Effector memory CD4-positive, alpha-beta T cell (primary cell): ENCODE results near the gene USF3.

Experiments
- DNase-seq, 3 donors: peaks; one replicate each; pipeline ENCODE4 v3.0.0-alpha.2; 2020
- H3K27ac ChIP-seq: 2 replicates; pipeline ENCODE4 v1.7.0; 2013; ENCODE audit warnings: mild to moderate bottlenecking, low read length, moderate library complexity; ENCODE audit not compliant: insufficient read depth, poor library complexity, severe bottlenecking
- H3K27me3 ChIP-seq: replicated peaks from 2 replicates; pipeline ENCODE4 v1.7.0; 2013; ENCODE audit warnings: mild to moderate bottlenecking, low read length; ENCODE audit not compliant: insufficient read depth, control insufficient read depth, poor library complexity, severe bottlenecking
- H3K36me3 ChIP-seq: 2 replicates; pipeline ENCODE4 v1.7.0; 2013; ENCODE audit warnings: mild to moderate bottlenecking, low read length, moderate library complexity; ENCODE audit not compliant: control insufficient read depth, insufficient read depth
- H3K4me1 ChIP-seq: 2 replicates; pipeline ENCODE4 v1.7.0; 2013; ENCODE audit warnings: low read length, mild to moderate bottlenecking; ENCODE audit not compliant: control insufficient read depth, insufficient read depth, poor library complexity, severe bottlenecking
- H3K4me3 ChIP-seq: 2 replicates; pipeline ENCODE4 v1.7.0; 2013; ENCODE audit warnings: low read length, low read depth, mild to moderate bottlenecking; ENCODE audit not compliant: insufficient read depth, poor library complexity, severe bottlenecking
- H3K9me3 ChIP-seq: 2 replicates; pipeline ENCODE4 v1.7.0; 2013; ENCODE audit warnings: mild to moderate bottlenecking, low read length, moderate library complexity; ENCODE audit not compliant: control insufficient read depth
- total RNA-seq, 3 donors: gene quantifications; one replicate each; lab custom pipeline; 2026; lab: John Stamatoyannopoulos, UW

USF3 gene
- 67.4 to 101 (median 74.1) reads per million in 3 donors for total RNA-seq

DNA sequence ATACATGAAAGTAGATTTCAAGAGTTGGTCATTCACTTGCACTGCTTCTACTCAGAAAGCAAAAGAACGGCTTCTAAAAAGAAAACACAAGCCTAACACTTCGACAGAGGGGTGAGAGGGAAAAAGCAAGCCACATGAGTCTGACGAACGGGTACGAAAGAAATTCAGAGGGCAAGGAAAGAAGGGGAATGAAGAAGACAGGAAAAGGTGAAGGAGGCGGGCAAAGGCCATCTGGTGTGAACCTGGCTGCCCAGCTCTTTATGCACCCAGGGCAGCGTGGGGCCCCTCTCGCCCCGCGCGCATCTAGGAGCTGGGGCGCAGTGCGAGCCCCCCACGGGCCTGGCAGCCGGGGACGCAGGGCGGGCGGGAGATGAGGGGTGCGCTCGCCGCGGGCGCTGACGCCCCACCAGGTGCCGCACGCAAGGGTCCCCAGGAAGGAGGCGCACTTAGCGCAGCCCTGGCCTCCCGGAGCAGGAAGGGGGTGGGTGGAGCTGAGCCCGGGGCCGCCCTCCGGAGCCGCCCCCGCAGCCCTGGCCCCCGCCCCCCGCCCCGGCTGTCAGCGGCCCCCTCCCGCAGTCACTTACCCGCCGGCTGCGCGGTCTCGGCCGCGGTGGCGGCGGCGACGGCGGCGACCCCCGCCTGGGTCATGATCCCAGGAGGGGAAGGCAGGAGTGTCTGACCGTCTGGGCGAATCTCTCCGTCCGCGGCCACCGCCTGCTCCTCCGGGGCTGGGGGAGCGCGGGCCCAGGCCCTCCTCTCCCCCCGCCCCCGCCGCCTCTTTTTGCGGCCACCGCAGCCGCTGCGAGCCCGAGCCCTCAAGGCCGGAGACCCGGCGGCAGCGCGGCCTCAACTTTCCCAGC is at the start of gene USF3:
Gene USF3, minus strand, starts transcription at position 857 of the 860 bp plus-strand sequence. CDS start 21,764 bp downstream, outside the sequence.
- Histone ChIP-seq H3K9me3 (no peaks in the 10 kb centered on the region), H3K36me3 (no peaks in the 10 kb centered on the region), H3K4me3 (peak within 1 kb of the TSS; percentile 73), H3K4me1 (no peaks in the 10 kb centered on the region), H3K27ac (peak within 1 kb of the TSS; percentile 97), H3K27me3 (no peaks in the 10 kb centered on the region)
- DNase-seq, result peak; percentile 77 to 79 (median 79)

DNA sequence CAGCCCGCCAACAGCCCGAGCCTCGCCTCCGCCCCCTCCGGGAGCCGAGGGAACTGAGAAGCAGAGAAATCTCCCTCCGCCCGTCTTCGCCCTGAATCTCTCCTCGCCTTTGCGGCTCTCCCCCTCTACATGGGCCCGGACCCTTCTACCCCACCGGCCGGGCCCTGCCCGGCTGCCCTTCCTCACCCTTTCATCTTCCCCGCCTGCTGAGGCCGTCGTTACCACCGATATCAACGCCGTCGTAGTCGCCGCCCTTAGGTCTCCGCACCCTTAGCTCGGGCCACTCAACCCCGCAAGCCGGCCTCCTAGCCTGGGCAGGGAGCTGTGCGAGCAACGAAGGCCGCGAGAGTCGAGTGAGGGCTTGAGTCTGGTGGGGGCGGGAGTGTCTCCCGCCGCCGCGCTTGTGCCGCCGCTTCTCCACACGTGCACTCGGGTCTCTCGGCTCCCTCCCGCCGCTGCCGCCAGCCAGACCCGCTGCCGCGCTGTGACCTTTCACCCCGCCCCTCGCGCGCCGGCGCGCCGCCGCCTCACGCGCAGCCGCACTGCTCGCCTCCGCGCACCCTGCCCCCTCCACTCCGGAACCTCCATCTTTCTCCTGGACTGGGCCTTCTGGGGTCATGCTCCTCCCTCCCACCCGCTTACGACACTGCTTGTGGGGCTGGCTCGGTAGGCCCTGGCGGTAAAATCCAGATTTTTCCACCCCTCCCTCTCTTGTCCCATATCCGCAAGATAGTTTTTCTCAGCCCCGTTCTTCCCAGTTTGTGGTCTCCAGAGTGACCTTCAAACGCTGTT is 49.5 kb upstream of the USF3 start, which contains the start of gene NAA50:
Gene NAA50, minus strand, starts transcription at position 494 of the 792 bp plus-strand sequence. Its CDS starts 300 bp downstream, at position 194.
- H3K36me3 ChIP-seq, result no peaks in the 10 kb centered on the region
- peak within 1 kb of the TSS; percentile 84 for H3K4me3 ChIP-seq
- peaks cover 23% of the 10 kb centered on the region for H3K4me1 ChIP-seq
- peak; percentile 89 to 91 (median 90) for DNase-seq
- H3K27ac ChIP-seq, result peak within 1 kb of the TSS; percentile 100
- H3K9me3 ChIP-seq, result no peaks in the 10 kb centered on the region
- no peaks in the 10 kb centered on the region for H3K27me3 ChIP-seq

DNA sequence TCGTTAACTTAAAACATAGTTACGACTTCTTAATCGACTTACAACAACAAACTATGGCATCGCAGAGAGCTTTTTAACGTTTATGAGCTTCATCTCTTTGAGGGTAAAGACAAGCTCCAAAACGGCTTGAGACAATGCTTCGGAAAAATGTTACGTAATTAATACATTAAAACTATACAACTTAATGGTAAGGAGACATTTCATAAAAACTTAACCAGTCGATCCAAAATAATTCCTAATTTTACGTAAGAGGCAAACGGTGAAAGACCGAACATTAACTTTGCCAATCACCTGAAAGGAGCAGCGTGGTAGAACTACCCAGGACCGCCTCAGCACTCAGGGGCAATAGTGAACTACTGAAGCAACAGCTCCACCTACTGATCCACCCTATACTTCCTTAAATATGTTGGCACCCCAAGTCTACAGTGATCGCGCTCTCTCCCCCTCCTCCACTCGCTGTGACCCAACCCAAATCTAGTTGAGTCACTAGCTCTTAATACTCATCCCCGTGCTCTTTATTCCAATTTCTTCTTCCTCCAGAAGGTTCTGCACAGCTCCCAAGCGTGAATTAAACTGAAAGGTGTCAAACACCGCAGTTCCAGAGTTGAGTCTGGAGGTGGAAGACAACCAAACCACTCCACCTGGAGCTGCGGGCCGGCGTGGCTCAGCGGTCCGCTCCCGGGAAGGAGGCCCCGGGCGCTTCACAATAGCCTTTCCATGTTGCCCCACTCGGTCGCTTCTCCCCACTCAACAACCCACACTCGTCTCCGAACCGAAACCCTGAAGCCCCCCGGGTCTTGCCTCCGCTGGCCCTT is 48.7 kb upstream of the USF3 start:
- Histone ChIP-seq H3K27ac (peak overlapping the region; percentile 100), H3K4me1 (peaks cover 23% of the 10 kb centered on the region), H3K4me3 (peak overlapping the region; percentile 84), H3K27me3 (no peaks in the 10 kb centered on the region), H3K9me3 (no peaks in the 10 kb centered on the region), H3K36me3 (no peaks in the 10 kb centered on the region)
- peak; percentile 63 to 72 (median 67) for DNase-seq

- Histone ChIP-seq H3K9me3 (no peaks in the 10 kb centered on the region), H3K36me3 (no peaks in the 10 kb centered on the region), H3K27me3 (no peaks in the 10 kb centered on the region), H3K4me1 (peaks cover 23% of the 10 kb centered on the region), H3K27ac (no peak overlapping the region), H3K4me3 (no peak overlapping the region)
- no peak for DNase-seq
These were observed 46.7 kb upstream of the USF3 start for GRCh38 chr3:113743006-113743630.

GRCh38 chr3:113741620-113742019 is 45.2 kb upstream of the USF3 start:
- no peaks in the 10 kb centered on the region for H3K9me3 ChIP-seq
- no peaks in the 10 kb centered on the region for H3K36me3 ChIP-seq
- H3K27me3 ChIP-seq, result no peaks in the 10 kb centered on the region
- H3K4me1 ChIP-seq, result peaks cover 12% of the 10 kb centered on the region
- H3K4me3 ChIP-seq, result no peak overlapping the region
- H3K27ac ChIP-seq, result no peak overlapping the region
- DNase-seq, result no peak

- DNase-seq, result no peak
- no peaks in the 10 kb centered on the region for H3K27me3 ChIP-seq
- H3K4me1 ChIP-seq, result peaks cover 12% of the 10 kb centered on the region
- H3K4me3 ChIP-seq, result no peak overlapping the region
- H3K27ac ChIP-seq, result no peak overlapping the region
- H3K36me3 ChIP-seq, result no peaks in the 10 kb centered on the region
- H3K9me3 ChIP-seq, result no peaks in the 10 kb centered on the region
These were observed 44.6 kb upstream of the USF3 start for GRCh38 chr3:113741086-113741485.

GRCh38 chr3:113736548-113737089 is 40.2 kb upstream of the USF3 start:
- no peak overlapping the region for H3K4me3 ChIP-seq
- no peak overlapping the region for H3K27ac ChIP-seq
- DNase-seq, result peak in 1 of 3 donors; percentile 18

GRCh38 chr3:113731694-113732093 is 35.3 kb upstream of the USF3 start:
- no peak for DNase-seq
- Histone ChIP-seq H3K9me3 (no peaks in the 10 kb centered on the region), H3K36me3 (no peaks in the 10 kb centered on the region), H3K27me3 (no peaks in the 10 kb centered on the region), H3K27ac (no peak overlapping the region), H3K4me1 (no peaks in the 10 kb centered on the region), H3K4me3 (no peak overlapping the region)

More at GRCh38 chr3:113736548-113737089, 40.2 kb upstream of the USF3 start:
- Histone ChIP-seq H3K4me1 (no peaks in the 10 kb centered on the region), H3K36me3 (no peaks in the 10 kb centered on the region), H3K9me3 (no peaks in the 10 kb centered on the region), H3K27me3 (no peaks in the 10 kb centered on the region)

DNA sequence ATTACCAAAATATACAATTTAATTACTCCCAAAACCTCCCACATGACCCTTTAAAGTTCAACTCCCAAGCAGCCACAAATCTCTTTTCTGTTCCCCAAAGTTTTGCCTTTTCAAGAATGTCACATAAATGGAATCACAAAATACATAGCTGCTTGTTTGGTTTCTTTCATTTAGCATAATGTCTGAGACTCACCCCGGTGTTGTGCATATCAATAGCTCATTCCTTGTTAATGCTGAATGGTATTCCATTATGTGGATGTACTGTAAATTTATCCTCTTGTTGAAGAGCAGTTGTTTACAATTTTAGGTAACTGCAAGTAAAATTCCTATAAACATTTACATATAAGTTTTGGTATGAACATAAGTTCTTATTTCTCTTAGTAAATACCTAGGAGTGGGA is 34.1 kb upstream of the USF3 start:
- Histone ChIP-seq H3K4me3 (no peak overlapping the region), H3K36me3 (no peaks in the 10 kb centered on the region), H3K27me3 (no peaks in the 10 kb centered on the region), H3K27ac (no peak overlapping the region), H3K4me1 (no peaks in the 10 kb centered on the region), H3K9me3 (no peaks in the 10 kb centered on the region)
- no peak for DNase-seq
